ENCODE results near the gene DAPK1.

The DAPK1 gene

GRCh38 chr9:87554976-87555375, 57.3 kb downstream of the DAPK1 start:
- no peak for DNase-seq (ENCODE audit: low read depth)
- H3K4me3 ChIP-seq (ENCODE audit: low read length): no peak overlapping the region
- TF ChIP-seq CTCF (IDR thresholded peaks at IDR 0.05; ENCODE audit: insufficient read depth, low read depth, low read length, missing control alignments): no peak

DNA sequence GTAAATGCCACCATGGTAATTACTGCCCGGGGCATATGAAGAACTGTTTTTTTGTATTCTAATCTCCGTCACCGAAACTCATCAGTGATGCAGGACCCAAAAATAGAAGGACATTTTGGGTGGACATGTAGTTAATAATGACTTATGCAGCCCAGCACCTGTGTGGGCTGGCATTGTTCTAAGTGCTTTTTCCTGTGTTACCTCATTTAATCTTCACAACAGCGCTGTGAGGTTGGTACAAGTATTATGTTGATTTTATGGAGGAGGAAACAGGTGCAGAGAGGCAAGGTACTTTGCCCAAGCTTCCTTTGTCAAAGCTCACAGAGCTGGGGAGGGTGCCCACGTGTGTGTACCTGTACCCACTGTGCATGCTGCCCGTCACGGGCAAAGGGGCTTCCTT, 58.4 kb downstream of the DAPK1 start:
- no peak overlapping the region for H3K4me3 ChIP-seq (ENCODE audit: low read length)
- DNase-seq (ENCODE audit: low read depth): no peak
- no peak for TF ChIP-seq CTCF (IDR thresholded peaks at IDR 0.05; ENCODE audit: insufficient read depth, low read depth, low read length, missing control alignments)

GRCh38 chr9:87556821-87557220, 59.2 kb downstream of the DAPK1 start:
- TF ChIP-seq CTCF (IDR thresholded peaks at IDR 0.05; ENCODE audit: insufficient read depth, low read depth, low read length, missing control alignments): no peak
- no peak for DNase-seq (ENCODE audit: low read depth)
- H3K4me3 ChIP-seq (ENCODE audit: low read length): no peak overlapping the region

GRCh38 chr9:87557996-87558395, 60.3 kb downstream of the DAPK1 start:
- no peak for DNase-seq (ENCODE audit: low read depth)
- H3K4me3 ChIP-seq (ENCODE audit: low read length): no peak overlapping the region
- TF ChIP-seq CTCF (IDR thresholded peaks at IDR 0.05; ENCODE audit: insufficient read depth, low read depth, low read length, missing control alignments): no peak

GRCh38 chr9:87558606-87559190, 61.0 kb downstream of the DAPK1 start:
- DNase-seq (ENCODE audit: low read depth): no peak
- no peak for TF ChIP-seq CTCF (IDR thresholded peaks at IDR 0.05; ENCODE audit: insufficient read depth, low read depth, low read length, missing control alignments)
- no peak overlapping the region for H3K4me3 ChIP-seq (ENCODE audit: low read length)

DNA sequence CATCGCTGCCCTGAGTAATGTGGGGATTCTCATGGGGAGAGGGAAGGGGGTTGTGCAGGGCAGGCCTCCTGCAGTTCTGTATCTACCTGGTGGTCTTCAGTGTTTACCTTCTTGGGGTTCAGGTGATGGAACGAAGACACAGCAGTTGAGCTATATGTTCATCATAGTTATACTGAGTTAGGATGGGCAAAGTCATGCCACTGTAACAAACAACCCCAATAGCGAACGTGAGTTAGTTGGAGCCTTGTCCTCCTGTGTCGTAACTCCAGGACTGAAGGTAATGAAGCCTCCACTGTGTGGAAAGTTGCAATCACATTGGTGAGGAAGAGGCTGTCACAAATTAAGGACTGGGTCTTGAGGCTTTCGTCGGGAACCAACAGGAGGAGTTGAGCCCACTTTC, 64.4 kb downstream of the DAPK1 start:
- no peak for DNase-seq (ENCODE audit: low read depth)
- no peak for TF ChIP-seq CTCF (IDR thresholded peaks at IDR 0.05; ENCODE audit: insufficient read depth, low read depth, low read length, missing control alignments)
- H3K4me3 ChIP-seq (ENCODE audit: low read length): no peak overlapping the region

DNA sequence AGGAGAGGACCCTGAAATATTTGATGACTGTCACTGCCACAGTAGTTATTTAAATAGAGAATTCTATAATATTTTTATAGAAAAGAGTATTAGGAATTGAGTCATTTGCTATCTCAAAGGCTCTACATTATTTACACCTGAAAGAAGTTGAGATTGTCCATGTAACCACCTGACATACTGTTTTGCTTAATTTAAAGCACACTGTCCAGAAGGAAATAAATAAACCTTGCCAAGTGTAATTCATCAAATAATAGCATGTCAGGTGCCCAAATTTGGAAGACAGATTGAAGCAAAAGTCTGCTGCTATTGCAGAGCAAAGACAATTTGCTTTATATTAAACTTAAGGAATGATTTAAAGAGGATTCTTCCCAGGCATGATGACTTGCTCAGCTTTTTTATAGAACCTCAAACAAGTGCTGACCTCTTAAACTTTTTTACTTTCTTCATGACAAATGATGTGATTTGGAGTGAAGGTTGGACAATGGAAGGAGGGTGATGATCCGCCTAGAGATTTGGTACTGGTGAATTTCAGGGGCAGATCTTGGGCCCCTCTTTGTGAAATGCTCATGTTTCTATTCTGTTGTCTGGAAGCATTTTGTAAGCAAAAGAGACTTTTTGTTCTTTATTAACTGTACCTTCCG, 65.0 kb downstream of the DAPK1 start:
- no peak for DNase-seq (ENCODE audit: low read depth)
- no peak for TF ChIP-seq CTCF (IDR thresholded peaks at IDR 0.05; ENCODE audit: insufficient read depth, low read depth, low read length, missing control alignments)
- no peak overlapping the region for H3K4me3 ChIP-seq (ENCODE audit: low read length)

All from epithelial cell of esophagus (primary cell).